PC-3 (cell line): ENCODE measurements around the gene SLC15A4.

Experiments used
- EZH2 ChIP-seq: fragments of 300-600 bp; sonication (generic); IDR thresholded peaks from one replicate; pipeline ENCODE4 v1.6.1; 2017; ENCODE audit warnings: antibody characterized with exemption, mild to moderate bottlenecking, low read length; ENCODE audit not compliant: unreplicated experiment
- EZH2phosphoT487 ChIP-seq: fragments of 300-600 bp; sonication (generic); IDR thresholded peaks from 2 replicates; pipeline ENCODE4 v1.6.1; 2018; ENCODE audit warnings: mild to moderate bottlenecking, antibody characterized with exemption, low read length, borderline replicate concordance
- TF ChIP-seq, protein P1 (sequence below): fragments of 300-600 bp; sonication (generic); conservative IDR thresholded peaks from 2 replicates; pipeline ENCODE4 v1.5.1; 2017; ENCODE audit warnings: antibody characterized with exemption, low read depth, mild to moderate bottlenecking, low read length

DNA sequence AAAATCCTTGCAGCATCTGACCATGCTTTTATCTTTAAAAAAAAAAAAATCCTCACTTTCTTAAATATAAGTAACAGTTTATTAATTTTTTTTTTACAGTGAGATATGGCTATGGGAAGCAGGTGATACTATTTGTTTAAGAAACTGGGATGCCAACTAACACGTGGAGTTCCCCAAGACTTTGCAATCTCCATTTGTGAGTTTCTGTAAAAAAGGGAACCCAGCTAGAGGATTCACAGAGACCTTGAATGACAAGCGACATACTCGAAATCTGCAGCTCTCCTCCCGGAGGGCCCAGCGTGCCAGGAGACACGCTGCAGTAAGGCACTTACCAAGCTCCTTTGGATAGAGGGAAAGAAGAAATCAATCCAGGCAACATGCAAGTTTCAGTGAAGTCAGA is 30.1 kb downstream of the SLC15A4 start:
- TF ChIP-seq, protein P1, sequence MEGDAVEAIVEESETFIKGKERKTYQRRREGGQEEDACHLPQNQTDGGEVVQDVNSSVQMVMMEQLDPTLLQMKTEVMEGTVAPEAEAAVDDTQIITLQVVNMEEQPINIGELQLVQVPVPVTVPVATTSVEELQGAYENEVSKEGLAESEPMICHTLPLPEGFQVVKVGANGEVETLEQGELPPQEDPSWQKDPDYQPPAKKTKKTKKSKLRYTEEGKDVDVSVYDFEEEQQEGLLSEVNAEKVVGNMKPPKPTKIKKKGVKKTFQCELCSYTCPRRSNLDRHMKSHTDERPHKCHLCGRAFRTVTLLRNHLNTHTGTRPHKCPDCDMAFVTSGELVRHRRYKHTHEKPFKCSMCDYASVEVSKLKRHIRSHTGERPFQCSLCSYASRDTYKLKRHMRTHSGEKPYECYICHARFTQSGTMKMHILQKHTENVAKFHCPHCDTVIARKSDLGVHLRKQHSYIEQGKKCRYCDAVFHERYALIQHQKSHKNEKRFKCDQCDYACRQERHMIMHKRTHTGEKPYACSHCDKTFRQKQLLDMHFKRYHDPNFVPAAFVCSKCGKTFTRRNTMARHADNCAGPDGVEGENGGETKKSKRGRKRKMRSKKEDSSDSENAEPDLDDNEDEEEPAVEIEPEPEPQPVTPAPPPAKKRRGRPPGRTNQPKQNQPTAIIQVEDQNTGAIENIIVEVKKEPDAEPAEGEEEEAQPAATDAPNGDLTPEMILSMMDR: no peak
- TF ChIP-seq EZH2: no peak
- TF ChIP-seq EZH2phosphoT487: no peak
